Caco-2 (cell line): Measurements from ENCODE around the gene RBPMS2. TPM values are rescaled to one million over a fixed set of nuclear protein-coding genes. Genes with fewer than 3 reads are reported as not detected.

ENCODE experiments used
- BruUV-seq: library from RNA; stranded (reverse); fragments of 400-500 nt; replicated peaks from 2 replicates; lab custom pipeline; 2021; lab: Mats Ljungman, UMichigan
- CTCF ChIA-PET: fragments of 300-600 bp; sonication (Branson Sonifier 250); formaldehyde crosslinking; loops from one replicate; lab custom pipeline; 2022; ENCODE audit warnings: antibody characterized with exemption; lab: Charles Lee
- POLR2A ChIA-PET: fragments of 300-600 bp; sonication (Branson Sonifier 250); formaldehyde crosslinking; loops from one replicate; lab custom pipeline; 2022; ENCODE audit warnings: antibody characterized with exemption; lab: Charles Lee
- DNase-seq, 2 experiments: peaks; one replicate each; pipeline versions ENCODE4 v3.0.0 to v3.0.0-alpha.2; 2020 to 2022
- H3K27me3 ChIP-seq: replicated peaks from 2 replicates; pipeline ENCODE4 v1.6.0; 2011; ENCODE audit warnings: low read length; ENCODE audit not compliant: control insufficient read depth, insufficient read depth
- H3K36me3 ChIP-seq: 2 replicates; pipeline ENCODE4 v1.5.1; 2011; ENCODE audit warnings: low read length; ENCODE audit not compliant: control insufficient read depth, insufficient read depth
- H3K4me1 ChIP-seq: fragments of 250-450 bp; sonication (Bioruptor Pico); 2 replicates; pipeline ENCODE4 v1.5.1; 2020; ENCODE audit warnings: mild to moderate bottlenecking
- H3K4me3 ChIP-seq: 2 replicates; pipeline ENCODE4 v1.5.1; 2011; ENCODE audit warnings: low read depth, mild to moderate bottlenecking, control low read depth, low read length
- H3K9me3 ChIP-seq: fragments of 250-450 bp; sonication (Bioruptor Pico); 2 replicates; pipeline ENCODE4 v1.5.1; 2020; ENCODE audit warnings: mild to moderate bottlenecking, moderate library complexity
- H3K27ac Mint-ChIP-seq: one replicate; pipeline ENCODE4 v1.8.0; 2022; ENCODE audit warnings: mixed read lengths; ENCODE audit not compliant: unreplicated experiment
- H3K27me3 Mint-ChIP-seq: one replicate; pipeline ENCODE4 v1.8.0; 2022; ENCODE audit warnings: mixed read lengths; ENCODE audit not compliant: insufficient read depth, unreplicated experiment
- H3K36me3 Mint-ChIP-seq: one replicate; pipeline ENCODE4 v1.8.0; 2022; ENCODE audit warnings: mild to moderate bottlenecking, mixed read lengths; ENCODE audit not compliant: insufficient read depth, unreplicated experiment
- H3K4me1 Mint-ChIP-seq: one replicate; pipeline ENCODE4 v1.8.0; 2022; ENCODE audit warnings: low read depth, mixed read lengths; ENCODE audit not compliant: unreplicated experiment
- H3K4me3 Mint-ChIP-seq: one replicate; pipeline ENCODE4 v1.8.0; 2022; ENCODE audit warnings: mild to moderate bottlenecking, moderate library complexity, mixed read lengths; ENCODE audit not compliant: unreplicated experiment
- H3K9me3 Mint-ChIP-seq: one replicate; pipeline ENCODE4 v1.8.0; 2022; ENCODE audit warnings: mixed read lengths; ENCODE audit not compliant: unreplicated experiment
- intact Hi-C: fragments of 100-400 bp; cut with micrococcal nuclease; formaldehyde crosslinking; loops from one replicate; pipeline ENCODE4 v1.10.0; 2022; ENCODE audit not compliant: unreplicated experiment
- total RNA-seq: library from RNA; stranded (reverse); gene quantifications from 2 replicates; pipeline ENCODE4 v1.2.3, GENCODE V29; 2022
- TF ChIP-seq, protein P1 (sequence below), 2 experiments: fragments of 200-600 bp in 1 of 2; IDR thresholded peaks; 1 replicate in 1 of 2; 2 replicates in 1 of 2; pipeline versions ENCODE4 v1.5.1 to v1.8.0; 2011 to 2022; ENCODE audit warnings: antibody characterized with exemption in 1 of 2, control low read depth in 1 of 2, inconsistent platforms in 1 of 2, low read depth in 1 of 2, low read length in 1 of 2, mild to moderate bottlenecking in 1 of 2, moderate library complexity in 1 of 2; ENCODE audit not compliant: insufficient read depth in 1 of 2, severe bottlenecking in 1 of 2, unreplicated experiment in 1 of 2

The RBPMS2 gene
- total RNA-seq, 1 experiment from 2014 or later = 9.3 TPM

DNA sequence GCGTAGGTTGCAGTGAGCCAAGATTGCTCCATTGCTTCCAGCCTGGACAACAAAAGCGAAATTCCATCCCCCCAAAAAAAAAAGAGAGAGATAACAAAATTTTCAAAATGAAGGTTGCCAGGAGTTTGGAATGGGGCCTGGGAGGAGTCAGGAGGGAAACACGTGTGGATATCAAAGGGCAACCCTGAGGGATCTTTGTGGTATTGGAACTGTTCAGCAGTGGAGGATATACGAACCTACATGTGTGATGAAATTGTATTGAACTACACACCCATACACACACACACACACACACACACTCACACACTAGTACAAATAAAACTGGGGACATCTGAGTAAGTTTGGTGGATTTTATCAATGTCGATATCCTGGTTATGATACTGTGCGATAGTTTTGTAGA lies 61.8 kb downstream of the RBPMS2 start:
- Mint-ChIP-seq H3K4me1 (no peaks in the 10 kb centered on the region), H3K27ac (no peak overlapping the region), H3K27me3 (no peaks in the 10 kb centered on the region), H3K4me3 (no peak overlapping the region), H3K9me3 (no peaks in the 10 kb centered on the region), H3K36me3 (no peaks in the 10 kb centered on the region)
- H3K27me3 ChIP-seq = no peaks in the 10 kb centered on the region
- no peaks in the 10 kb centered on the region for H3K4me1 ChIP-seq
- CTCF ChIA-PET = no interaction called here
- H3K4me3 ChIP-seq = no peak overlapping the region
- TF ChIP-seq, protein P1, sequence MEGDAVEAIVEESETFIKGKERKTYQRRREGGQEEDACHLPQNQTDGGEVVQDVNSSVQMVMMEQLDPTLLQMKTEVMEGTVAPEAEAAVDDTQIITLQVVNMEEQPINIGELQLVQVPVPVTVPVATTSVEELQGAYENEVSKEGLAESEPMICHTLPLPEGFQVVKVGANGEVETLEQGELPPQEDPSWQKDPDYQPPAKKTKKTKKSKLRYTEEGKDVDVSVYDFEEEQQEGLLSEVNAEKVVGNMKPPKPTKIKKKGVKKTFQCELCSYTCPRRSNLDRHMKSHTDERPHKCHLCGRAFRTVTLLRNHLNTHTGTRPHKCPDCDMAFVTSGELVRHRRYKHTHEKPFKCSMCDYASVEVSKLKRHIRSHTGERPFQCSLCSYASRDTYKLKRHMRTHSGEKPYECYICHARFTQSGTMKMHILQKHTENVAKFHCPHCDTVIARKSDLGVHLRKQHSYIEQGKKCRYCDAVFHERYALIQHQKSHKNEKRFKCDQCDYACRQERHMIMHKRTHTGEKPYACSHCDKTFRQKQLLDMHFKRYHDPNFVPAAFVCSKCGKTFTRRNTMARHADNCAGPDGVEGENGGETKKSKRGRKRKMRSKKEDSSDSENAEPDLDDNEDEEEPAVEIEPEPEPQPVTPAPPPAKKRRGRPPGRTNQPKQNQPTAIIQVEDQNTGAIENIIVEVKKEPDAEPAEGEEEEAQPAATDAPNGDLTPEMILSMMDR (IDR thresholded peaks at IDR 0.05; ENCODE audit: insufficient read depth in 1 of 2, low read depth in 1 of 2, low read length in 1 of 2, severe bottlenecking in 1 of 2, unreplicated experiment in 1 of 2) = no peak
- no peak for DNase-seq
- no peaks in the 10 kb centered on the region for H3K9me3 ChIP-seq
- no peaks in the 10 kb centered on the region for H3K36me3 ChIP-seq
- POLR2A ChIA-PET = no interaction called here
- intact Hi-C loops = no loop called here
- no TSS peak for BruUV-seq

- Mint-ChIP-seq H3K4me3 (no peak overlapping the region), H3K27me3 (no peaks in the 10 kb centered on the region), H3K4me1 (no peaks in the 10 kb centered on the region), H3K27ac (no peak overlapping the region), H3K36me3 (no peaks in the 10 kb centered on the region), H3K9me3 (no peaks in the 10 kb centered on the region)
- TF ChIP-seq, protein P1 (IDR thresholded peaks at IDR 0.05; ENCODE audit: insufficient read depth in 1 of 2, low read depth in 1 of 2, low read length in 1 of 2, severe bottlenecking in 1 of 2, unreplicated experiment in 1 of 2) = no peak
- intact Hi-C loops = no loop called here
- Histone ChIP-seq H3K9me3 (no peaks in the 10 kb centered on the region), H3K4me1 (no peaks in the 10 kb centered on the region), H3K4me3 (no peak overlapping the region), H3K27me3 (no peaks in the 10 kb centered on the region), H3K36me3 (no peaks in the 10 kb centered on the region)
- ChIA-PET CTCF (interaction anchor here (0.7 kb wide), 1 partner anchor 559 kb away, joined by 9 read pairs; no protein-coding TSS in a partner anchor), POLR2A (no interaction called here)
- no peak for DNase-seq
- no TSS peak for BruUV-seq
Measured at GRCh38 chr15:64712353-64712752, 63.0 kb downstream of the RBPMS2 start.

DNA sequence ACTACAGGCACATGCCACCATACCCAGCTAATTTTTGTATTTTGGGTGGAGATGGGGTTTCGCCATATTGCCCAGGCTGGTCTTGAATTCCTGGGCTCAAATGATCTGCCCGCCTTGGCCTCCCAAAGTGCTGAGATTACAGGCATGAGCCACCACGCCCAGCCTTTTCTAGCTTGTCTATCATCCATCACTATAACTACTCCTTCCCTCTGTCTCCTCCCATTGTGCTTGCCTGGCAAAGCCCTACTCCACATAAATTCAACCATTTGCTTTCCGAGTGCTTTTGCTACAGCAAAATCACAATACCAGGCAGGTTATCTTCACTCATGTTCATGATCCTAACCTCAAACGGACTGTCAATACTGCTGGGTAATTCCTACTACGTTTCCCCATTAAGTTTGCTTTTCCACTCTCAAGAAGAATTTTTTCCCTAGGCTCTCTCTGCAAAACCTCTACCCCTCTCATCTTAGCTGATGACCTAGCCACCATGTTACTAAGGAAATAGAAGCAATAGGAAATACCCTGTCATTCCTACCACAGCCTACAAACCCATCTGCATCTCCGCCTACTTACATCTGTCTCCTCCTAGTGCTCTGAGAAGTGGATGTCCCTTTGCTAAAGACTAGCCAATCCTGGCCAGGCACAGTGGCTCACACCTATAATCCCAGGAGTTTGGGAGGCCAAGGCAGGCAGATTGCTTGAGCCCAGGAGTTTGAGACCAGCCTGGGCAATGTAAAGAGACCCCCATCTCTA lies 64.5 kb downstream of the RBPMS2 start:
- Mint-ChIP-seq H3K9me3 (no peaks in the 10 kb centered on the region), H3K4me3 (no peak overlapping the region), H3K27me3 (no peaks in the 10 kb centered on the region), H3K36me3 (no peaks in the 10 kb centered on the region), H3K4me1 (no peaks in the 10 kb centered on the region), H3K27ac (no peak overlapping the region)
- Histone ChIP-seq H3K4me1 (no peaks in the 10 kb centered on the region), H3K36me3 (no peaks in the 10 kb centered on the region), H3K9me3 (no peaks in the 10 kb centered on the region), H3K27me3 (no peaks in the 10 kb centered on the region), H3K4me3 (no peak overlapping the region)
- ChIA-PET CTCF (interaction anchor here (0.6 kb wide), 1 partner anchor 15 kb away, joined by 4 read pairs; no protein-coding TSS in a partner anchor), POLR2A (no interaction called here)
- TF ChIP-seq, protein P1 (IDR thresholded peaks at IDR 0.05; ENCODE audit: insufficient read depth in 1 of 2, low read depth in 1 of 2, low read length in 1 of 2, severe bottlenecking in 1 of 2, unreplicated experiment in 1 of 2) = no peak
- DNase-seq = no peak
- BruUV-seq = no TSS peak
- intact Hi-C loops = no loop called here
